Glutamatergic neuron (in vitro differentiated cells): ENCODE results near the gene RHOC. TPM values are rescaled to one million over a fixed set of nuclear protein-coding genes. Genes with fewer than 3 reads are reported as not detected.

Experiments used
- DNase-seq: peaks from one replicate; pipeline ENCODE4 v3.0.0; 2022
- H3K27ac Mint-ChIP-seq: one replicate; pipeline ENCODE4 v1.8.0; 2020; ENCODE audit warnings: mild to moderate bottlenecking, mixed read lengths, inconsistent platforms; ENCODE audit not compliant: unreplicated experiment
- H3K27me3 Mint-ChIP-seq: one replicate; pipeline ENCODE4 v1.8.0; 2020; ENCODE audit warnings: mild to moderate bottlenecking, moderate library complexity, mixed read lengths, inconsistent platforms; ENCODE audit not compliant: unreplicated experiment
- H3K36me3 Mint-ChIP-seq: one replicate; pipeline ENCODE4 v1.8.0; 2020; ENCODE audit warnings: mild to moderate bottlenecking, mixed read lengths, inconsistent platforms; ENCODE audit not compliant: unreplicated experiment
- H3K4me1 Mint-ChIP-seq: one replicate; pipeline ENCODE4 v1.8.0; 2020; ENCODE audit warnings: mild to moderate bottlenecking, low read depth, mixed read lengths, inconsistent platforms; ENCODE audit not compliant: unreplicated experiment
- H3K4me3 Mint-ChIP-seq: one replicate; pipeline ENCODE4 v1.8.0; 2020; ENCODE audit warnings: mild to moderate bottlenecking, mixed read lengths, inconsistent platforms; ENCODE audit not compliant: unreplicated experiment
- H3K9me3 Mint-ChIP-seq: one replicate; pipeline ENCODE4 v1.8.0; 2020; ENCODE audit warnings: mild to moderate bottlenecking, moderate library complexity, mixed read lengths, inconsistent platforms; ENCODE audit not compliant: unreplicated experiment
- total RNA-seq: library from RNA; stranded (reverse); fragmentation: NEBNext Ultra II Directional; extraction: Animal tissue kit (Norgen Biotek cat#: 25700); gene quantifications from one replicate; pipeline ENCODE4 v1.2.1, GENCODE V29; 2021; ENCODE audit not compliant: unreplicated experiment
- TF ChIP-seq, protein P1 (sequence below): fragments of 200-600 bp; sonication (generic); IDR thresholded peaks from one replicate; pipeline ENCODE4 v1.5.0; 2021; ENCODE audit not compliant: partially characterized antibody, unreplicated experiment

The RHOC gene
- total RNA-seq, 1 donor from 2014 or later: 130 TPM

DNA sequence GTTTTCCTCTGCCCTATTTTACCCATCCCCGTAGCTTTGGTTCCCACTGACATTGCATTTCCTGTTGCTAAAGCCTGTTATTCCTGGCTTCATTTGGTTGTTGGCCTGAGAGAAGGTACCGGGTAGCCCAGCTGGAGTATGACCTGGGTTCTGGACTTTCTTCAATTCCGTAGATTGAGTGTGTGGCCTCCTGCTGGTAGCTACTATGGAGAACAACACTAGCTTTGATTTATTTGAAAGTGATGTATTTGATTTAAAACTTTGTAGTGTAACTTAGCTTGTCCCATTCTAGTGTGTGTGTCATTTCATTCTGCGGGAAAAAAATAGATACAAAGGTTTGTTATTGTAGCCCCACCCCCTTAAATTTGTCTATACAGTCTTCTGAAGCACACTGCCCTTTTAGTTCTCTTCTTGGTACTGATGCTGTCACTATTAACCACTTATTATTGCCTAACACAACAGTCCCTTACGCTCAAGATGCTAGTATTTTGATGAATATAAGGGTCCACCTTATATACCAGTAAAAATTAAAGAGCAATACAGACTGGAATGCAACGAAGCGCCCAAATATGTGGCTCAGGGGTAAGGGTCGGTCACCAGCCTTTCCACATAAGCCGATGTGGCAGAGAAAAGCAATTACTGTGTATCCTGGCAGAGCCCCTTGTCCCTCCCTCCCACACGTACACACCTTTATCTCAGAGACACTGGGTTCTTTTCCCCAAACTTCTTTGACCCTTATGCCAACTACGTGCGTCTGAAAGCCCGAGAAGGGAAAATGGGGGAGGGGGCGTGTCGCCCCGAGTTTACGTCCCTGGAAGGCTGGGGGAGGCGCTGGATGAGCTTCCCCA is 33.1 kb downstream of the RHOC start:
- Mint-ChIP-seq H3K27me3 (peaks cover 5% of the 10 kb centered on the region), H3K36me3 (no peaks in the 10 kb centered on the region), H3K4me1 (no peaks in the 10 kb centered on the region), H3K9me3 (peaks cover 1% of the 10 kb centered on the region), H3K27ac (no peak overlapping the region), H3K4me3 (peak overlapping the region; percentile 92)
- TF ChIP-seq, protein P1, sequence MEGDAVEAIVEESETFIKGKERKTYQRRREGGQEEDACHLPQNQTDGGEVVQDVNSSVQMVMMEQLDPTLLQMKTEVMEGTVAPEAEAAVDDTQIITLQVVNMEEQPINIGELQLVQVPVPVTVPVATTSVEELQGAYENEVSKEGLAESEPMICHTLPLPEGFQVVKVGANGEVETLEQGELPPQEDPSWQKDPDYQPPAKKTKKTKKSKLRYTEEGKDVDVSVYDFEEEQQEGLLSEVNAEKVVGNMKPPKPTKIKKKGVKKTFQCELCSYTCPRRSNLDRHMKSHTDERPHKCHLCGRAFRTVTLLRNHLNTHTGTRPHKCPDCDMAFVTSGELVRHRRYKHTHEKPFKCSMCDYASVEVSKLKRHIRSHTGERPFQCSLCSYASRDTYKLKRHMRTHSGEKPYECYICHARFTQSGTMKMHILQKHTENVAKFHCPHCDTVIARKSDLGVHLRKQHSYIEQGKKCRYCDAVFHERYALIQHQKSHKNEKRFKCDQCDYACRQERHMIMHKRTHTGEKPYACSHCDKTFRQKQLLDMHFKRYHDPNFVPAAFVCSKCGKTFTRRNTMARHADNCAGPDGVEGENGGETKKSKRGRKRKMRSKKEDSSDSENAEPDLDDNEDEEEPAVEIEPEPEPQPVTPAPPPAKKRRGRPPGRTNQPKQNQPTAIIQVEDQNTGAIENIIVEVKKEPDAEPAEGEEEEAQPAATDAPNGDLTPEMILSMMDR: peak; percentile 11
- DNase-seq: no peak

DNA sequence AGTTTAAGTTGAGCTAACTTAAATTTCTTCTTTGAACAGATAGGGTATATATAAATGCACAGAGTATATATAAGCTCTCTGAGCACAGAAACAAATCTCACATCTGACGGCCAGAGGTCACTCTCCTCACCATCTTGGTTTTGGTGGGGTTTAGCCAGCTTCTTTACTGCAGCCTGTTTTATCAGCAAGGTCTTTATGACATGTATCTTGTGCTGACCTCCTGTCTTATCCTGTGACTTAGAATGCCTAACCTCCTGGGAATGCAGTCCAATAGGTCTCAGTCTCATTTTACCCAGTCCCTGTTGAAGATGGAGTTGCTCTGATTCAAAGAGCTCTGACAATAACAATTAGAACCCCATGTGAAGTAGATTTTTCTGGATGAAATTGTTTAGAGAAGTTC is 34.1 kb downstream of the RHOC start:
- H3K36me3 Mint-ChIP-seq: no peaks in the 10 kb centered on the region
- DNase-seq: no peak
- H3K4me3 Mint-ChIP-seq: peak overlapping the region; percentile 58
- peaks cover 5% of the 10 kb centered on the region for H3K27me3 Mint-ChIP-seq
- no peaks in the 10 kb centered on the region for H3K4me1 Mint-ChIP-seq
- TF ChIP-seq, protein P1: no peak
- H3K9me3 Mint-ChIP-seq: peaks cover 1% of the 10 kb centered on the region
- H3K27ac Mint-ChIP-seq: no peak overlapping the region

DNA sequence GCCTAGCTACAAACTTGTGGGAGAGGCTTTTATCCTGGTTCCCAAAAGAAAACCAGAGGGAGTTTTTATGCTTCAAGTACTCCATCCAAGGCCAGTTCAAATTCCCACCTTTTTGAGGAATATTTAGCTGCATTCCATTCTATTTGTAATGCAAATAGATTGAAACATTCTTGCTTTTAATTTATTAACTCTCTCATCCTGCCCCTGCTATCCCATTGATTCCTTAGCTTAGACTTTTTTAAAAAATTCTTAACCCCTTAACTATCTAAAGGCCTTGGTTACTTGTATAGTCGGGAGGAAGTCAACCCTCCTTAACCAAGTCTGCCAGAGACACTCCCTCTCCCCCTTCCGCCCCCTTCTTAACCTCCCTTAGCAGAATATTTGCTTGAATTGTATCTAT is 34.9 kb downstream of the RHOC start:
- TF ChIP-seq, protein P1: no peak
- peaks cover 3% of the 10 kb centered on the region for H3K27me3 Mint-ChIP-seq
- no peak overlapping the region for H3K4me3 Mint-ChIP-seq
- peaks cover 1% of the 10 kb centered on the region for H3K9me3 Mint-ChIP-seq
- no peak for DNase-seq
- H3K36me3 Mint-ChIP-seq: no peaks in the 10 kb centered on the region
- no peak overlapping the region for H3K27ac Mint-ChIP-seq
- no peaks in the 10 kb centered on the region for H3K4me1 Mint-ChIP-seq

DNA sequence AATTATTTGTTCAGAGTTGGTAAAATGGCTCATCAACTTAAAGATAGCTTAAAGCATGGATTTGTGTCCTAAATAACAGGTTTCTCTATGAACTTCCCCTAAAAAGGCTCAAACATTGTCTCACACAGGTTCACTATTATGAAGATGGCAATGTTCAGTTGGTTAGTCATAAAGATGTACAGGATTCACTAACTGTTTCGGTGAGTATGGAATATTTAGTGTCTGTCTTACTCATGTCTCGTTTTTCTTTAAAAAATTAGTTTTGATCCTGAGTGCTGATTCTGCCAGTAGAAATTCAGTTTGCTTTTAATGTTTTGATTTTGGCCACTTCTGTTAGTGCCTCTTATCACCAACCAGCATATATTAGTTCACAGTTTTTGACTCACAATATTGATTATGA is 40.0 kb downstream of the RHOC start:
- Mint-ChIP-seq H3K4me1 (no peaks in the 10 kb centered on the region), H3K4me3 (no peak overlapping the region), H3K27ac (no peak overlapping the region), H3K9me3 (no peaks in the 10 kb centered on the region), H3K36me3 (no peaks in the 10 kb centered on the region), H3K27me3 (no peaks in the 10 kb centered on the region)
- no peak for DNase-seq
- TF ChIP-seq, protein P1: no peak

DNA sequence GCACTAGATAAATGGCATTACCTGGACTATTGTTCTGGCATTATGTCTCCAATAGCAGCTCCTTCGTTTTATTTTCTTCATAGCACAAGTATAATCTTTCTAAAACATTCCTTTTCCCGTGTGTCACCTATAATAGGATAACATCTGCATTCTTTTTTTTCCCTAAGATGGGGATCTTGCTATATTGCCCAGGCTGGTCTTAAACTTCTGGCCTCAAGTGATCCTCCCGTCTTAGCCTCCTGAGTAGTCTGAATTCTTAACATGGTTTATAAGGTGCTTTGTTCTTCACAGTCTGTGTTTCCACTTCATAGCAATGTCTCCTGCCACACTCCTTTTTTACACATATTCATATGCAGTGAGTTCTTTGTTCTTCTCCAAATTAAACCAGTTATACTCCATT is 41.1 kb downstream of the RHOC start:
- H3K36me3 Mint-ChIP-seq: peaks cover 7% of the 10 kb centered on the region
- DNase-seq: no peak
- TF ChIP-seq, protein P1: no peak
- H3K4me1 Mint-ChIP-seq: no peaks in the 10 kb centered on the region
- H3K27ac Mint-ChIP-seq: no peak overlapping the region
- H3K4me3 Mint-ChIP-seq: no peak overlapping the region
- H3K9me3 Mint-ChIP-seq: no peaks in the 10 kb centered on the region
- H3K27me3 Mint-ChIP-seq: no peaks in the 10 kb centered on the region
